SU-DHL-6 (cell line): ENCODE measurements around the gene S100P.
"Not testable (repeated sequence)": the region's sequence is repeated elsewhere in the genome, so short reads cannot be mapped to it uniquely, and the experiment has no call there.

Source experiments
- H2AFZ ChIP-seq: fragments of 200-600 bp; sonication (generic); 2 replicates; pipeline ENCODE4 v1.6.1; 2014; ENCODE audit warnings: low read depth, mild to moderate bottlenecking, moderate library complexity, mixed read lengths, antibody characterized with exemption, low read length; ENCODE audit not compliant: severe bottlenecking
- H3F3A ChIP-seq: fragments of 200-600 bp; shearing (Covaris generic); 2 replicates; pipeline ENCODE4 v1.6.0; 2016; ENCODE audit warnings: antibody characterized with exemption, mild to moderate bottlenecking; ENCODE audit not compliant: insufficient read depth
- H3K27ac ChIP-seq: fragments of 200-600 bp; sonication (generic); 2 replicates; pipeline ENCODE4 v1.5.1; 2016; ENCODE audit warnings: low read depth, mild to moderate bottlenecking, low read length, moderate library complexity, mixed read lengths
- H3K27me3 ChIP-seq: fragments of 200-600 bp; sonication (generic), shearing (Covaris generic); 2 replicates; pipeline ENCODE4 v1.6.0; 2014; ENCODE audit warnings: mild to moderate bottlenecking, low read length
- H3K36me3 ChIP-seq: fragments of 200-600 bp; sonication (generic); 2 replicates; pipeline ENCODE4 v1.6.1; 2014; ENCODE audit warnings: mild to moderate bottlenecking, low read length, mixed read lengths
- H3K4me2 ChIP-seq: fragments of 300-600, 200-600 bp; shearing (Covaris generic), sonication (generic); 2 replicates; pipeline ENCODE4 v1.6.0; 2014; ENCODE audit warnings: low read length, low read depth, mild to moderate bottlenecking; ENCODE audit not compliant: poor library complexity, severe bottlenecking
- H3K4me3 ChIP-seq: fragments of 200-600 bp; sonication (generic); 2 replicates; pipeline ENCODE4 v1.5.1; 2014; ENCODE audit warnings: antibody characterized with exemption, low read length, mild to moderate bottlenecking, mixed read lengths; ENCODE audit not compliant: insufficient read depth, poor library complexity, severe bottlenecking
- H3K79me2 ChIP-seq: fragments of 200-600 bp; sonication (generic); 2 replicates; pipeline ENCODE4 v1.6.1; 2014; ENCODE audit warnings: mild to moderate bottlenecking, low read length, moderate library complexity; ENCODE audit not compliant: insufficient read depth
- H3K9ac ChIP-seq: fragments of 200-600 bp; sonication (generic); 2 replicates; pipeline ENCODE4 v1.7.0; 2014; ENCODE audit warnings: mild to moderate bottlenecking, low read length
- H3K9me2 ChIP-seq: fragments of 200-600 bp; sonication (generic); replicated peaks from 2 replicates; pipeline ENCODE4 v1.6.1; 2014; ENCODE audit warnings: low read length; ENCODE audit not compliant: insufficient read depth
- H3K9me3 ChIP-seq: fragments of 200-600 bp; sonication (generic); 2 replicates; pipeline ENCODE4 v1.6.1; 2014; ENCODE audit warnings: low read length, mixed read lengths; ENCODE audit not compliant: insufficient read depth
- H4K20me1 ChIP-seq: fragments of 200-600 bp; sonication (generic); 2 replicates; pipeline ENCODE4 v1.6.1; 2014; ENCODE audit warnings: low read depth, mild to moderate bottlenecking, antibody characterized with exemption, low read length, moderate library complexity, mixed read lengths
- CTCF ChIP-seq: fragments of 200-600 bp; sonication (generic); IDR thresholded peaks from one replicate; pipeline ENCODE4 v1.5.1; 2017; ENCODE audit warnings: antibody characterized with exemption, mild to moderate bottlenecking, low read length, moderate library complexity; ENCODE audit not compliant: insufficient read depth, poor library complexity, severe bottlenecking
- EZH2phosphoT487 ChIP-seq: fragments of 200-600 bp; sonication (generic), shearing (Covaris generic); conservative IDR thresholded peaks from 2 replicates; pipeline ENCODE4 v1.6.1; 2018; ENCODE audit warnings: mild to moderate bottlenecking, antibody characterized with exemption, low read length, moderate library complexity, mixed read lengths

The S100P gene

GRCh38 chr4:6671648-6672047 is 22.0 kb upstream of the S100P start:
- H3K9me3 ChIP-seq = no peaks in the 10 kb centered on the region
- no peak for TF ChIP-seq EZH2phosphoT487
- no peak for TF ChIP-seq CTCF
- H3K9me2 ChIP-seq = no peaks in the 10 kb centered on the region
- H3K27ac ChIP-seq = no peak overlapping the region
- H3K4me2 ChIP-seq = no peak overlapping the region
- H2AFZ ChIP-seq = no peak overlapping the region
- H3K27me3 ChIP-seq = no peaks in the 10 kb centered on the region
- peaks cover 7% of the 10 kb centered on the region; the same call in 1 of the 2 replicates for H3K79me2 ChIP-seq
- H3K4me3 ChIP-seq = no peak overlapping the region
- no peaks in the 10 kb centered on the region for H3K36me3 ChIP-seq
- H3K9ac ChIP-seq = no peak overlapping the region
- 0 out of 2 replicates have a peak, but pooled peaks cover 4% of the 10 kb centered on the region for H3F3A ChIP-seq
- no peaks in the 10 kb centered on the region for H4K20me1 ChIP-seq

- no peaks in the 10 kb centered on the region for H3K9me2 ChIP-seq
- no peak overlapping the region for H3K9ac ChIP-seq
- H3K27ac ChIP-seq = no peak overlapping the region
These were observed 21.5 kb upstream of the S100P start for GRCh38 chr4:6672131-6672530.

GRCh38 chr4:6672541-6673190 is 21.0 kb upstream of the S100P start:
- H3K27me3 ChIP-seq, H3K4me2 ChIP-seq: not testable (repeated sequence)

More at GRCh38 chr4:6672131-6672530, 21.5 kb upstream of the S100P start:
- Histone ChIP-seq H2AFZ (no peak overlapping the region), H3K36me3 (no peaks in the 10 kb centered on the region), H3K79me2 (peaks cover 7% of the 10 kb centered on the region; the same call in 1 of the 2 replicates), H3K9me3 (no peaks in the 10 kb centered on the region), H3K27me3 (no peaks in the 10 kb centered on the region), H3K4me3 (no peak overlapping the region), H3K4me2 (no peak overlapping the region), H3F3A (0 out of 2 replicates have a peak, but pooled peaks cover 4% of the 10 kb centered on the region), H4K20me1 (no peaks in the 10 kb centered on the region)
- TF ChIP-seq EZH2phosphoT487 (no peak), CTCF (no peak)

GRCh38 chr4:6673191-6673659 is 20.5 kb upstream of the S100P start:
- not testable (repeated sequence) for H3K4me2 ChIP-seq, H3K36me3 ChIP-seq, H3K27me3 ChIP-seq, H4K20me1 ChIP-seq, H3K79me2 ChIP-seq, H3K9me3 ChIP-seq, H3K27ac ChIP-seq, H3F3A ChIP-seq, H3K9me2 ChIP-seq, H2AFZ ChIP-seq, H3K9ac ChIP-seq
- H3K4me3 ChIP-seq = peak overlapping the region; percentile 53

More at GRCh38 chr4:6672541-6673190, 21.0 kb upstream of the S100P start:
- H3K27ac ChIP-seq, H3F3A ChIP-seq, H3K9me2 ChIP-seq, H2AFZ ChIP-seq, H3K4me3 ChIP-seq, H4K20me1 ChIP-seq, H3K79me2 ChIP-seq, H3K36me3 ChIP-seq, H3K9me3 ChIP-seq, H3K9ac ChIP-seq: not testable (repeated sequence)
